HCT116 (cell line): ENCODE data around the gene MAST4. TPM values are rescaled to one million over a fixed set of nuclear protein-coding genes. Genes with fewer than 3 reads are reported as not detected.

Experiments used
- ATAC-seq: fragments of 200-7000 bp; cut with Tn5 transposase; 2 replicates; pipeline ENCODE4 v1.9.1; 2020; ENCODE audit warnings: mild to moderate bottlenecking, moderate library complexity
- BruUV-seq: library from RNA; stranded (reverse); fragments of 400-500 nt; replicated peaks from 2 replicates; lab custom pipeline; 2021; lab: Mats Ljungman, UMichigan
- CTCF ChIA-PET: fragments of 300-600 bp; sonication (Branson Sonifier 250); formaldehyde crosslinking; loops from one replicate; lab custom pipeline; 2021; ENCODE audit warnings: antibody characterized with exemption; lab: Charles Lee
- POLR2A ChIA-PET: fragments of 300-600, 350-600 bp; sonication (Branson Sonifier 250); formaldehyde crosslinking; loops from one replicate; lab custom pipeline; 2021; ENCODE audit warnings: antibody characterized with exemption; lab: Charles Lee
- RAD21 ChIA-PET, 2 experiments: fragments of 300-600 bp; sonication (Branson Sonifier 250); formaldehyde crosslinking; loops; one replicate each; lab custom pipeline; 2023; ENCODE audit warnings: low total read pairs in 2 of 2; ENCODE audit not compliant: uncharacterized antibody in 2 of 2, unreplicated experiment in 2 of 2, low non-redundant PET in 1 of 2; lab: Charles Lee
- DNase-seq: peaks from one replicate; pipeline ENCODE4 v3.0.0-alpha.2; 2010; ENCODE audit warnings: low read depth, low spot score
- H2AFZ ChIP-seq: fragments of 200-600 bp; shearing (Covaris generic), sonication (generic); 2 replicates; pipeline ENCODE4 v1.6.1; 2017; ENCODE audit warnings: low read depth, mixed run types, mixed read lengths, antibody characterized with exemption, low read length; ENCODE audit not compliant: poor library complexity, severe bottlenecking
- H3K27ac ChIP-seq: 2 replicates; pipeline ENCODE4 v1.5.1; 2012; ENCODE audit warnings: low read depth, low read length
- H3K27me3 ChIP-seq: fragments of 200-600 bp; sonication (generic); 2 replicates; pipeline ENCODE4 v1.6.1; 2016; ENCODE audit warnings: mixed run types, low read length, mixed read lengths; ENCODE audit not compliant: insufficient read depth
- H3K36me3 ChIP-seq, 2 experiments: fragments of 200-500 bp in 1 of 2; fragments of 200-600 bp in 1 of 2; sonication (Bioruptor generic) in 1 of 2; sonication (generic) in 1 of 2; 2 replicates each; pipeline versions ENCODE4 v1.5.1 to v1.6.1; 2014 to 2016; ENCODE audit warnings: low read length in 2 of 2, inconsistent platforms in 1 of 2, mixed read lengths in 1 of 2, mixed run types in 1 of 2; ENCODE audit not compliant: insufficient read depth in 2 of 2, control insufficient read depth in 1 of 2
- H3K4me1 ChIP-seq, 2 experiments: fragments of 200-600 bp in 1 of 2; sonication (generic) in 1 of 2; 2 replicates each; pipeline versions ENCODE4 v1.5.1 to v1.6.1; 2012 to 2017; ENCODE audit warnings: low read length in 2 of 2, inconsistent platforms in 1 of 2, mild to moderate bottlenecking in 1 of 2, mixed read lengths in 1 of 2, mixed run types in 1 of 2, moderate library complexity in 1 of 2; ENCODE audit not compliant: insufficient read depth in 2 of 2, control insufficient read depth in 1 of 2
- H3K4me2 ChIP-seq: fragments of 200-600 bp; sonication (generic); 2 replicates; pipeline ENCODE4 v1.6.1; 2017; ENCODE audit warnings: mixed run types, low read length, mixed read lengths
- H3K4me3 ChIP-seq, 2 experiments: fragments of 200-600 bp in 1 of 2; sonication (generic) in 1 of 2; replicated peaks in 1 of 2; 2 replicates each; pipeline ENCODE4 v1.5.1; 2011 to 2016; ENCODE audit warnings: low read length in 2 of 2, control low read depth in 1 of 2, low read depth in 1 of 2, mild to moderate bottlenecking in 1 of 2, mixed read lengths in 1 of 2, mixed run types in 1 of 2
- H3K79me2 ChIP-seq: fragments of 200-600 bp; sonication (generic); 2 replicates; pipeline ENCODE4 v1.6.1; 2017; ENCODE audit warnings: mild to moderate bottlenecking, mixed run types, low read length, moderate library complexity, mixed read lengths; ENCODE audit not compliant: insufficient read depth
- H3K9ac ChIP-seq: fragments of 200-600 bp; sonication (generic); 2 replicates; pipeline ENCODE4 v1.6.1; 2016; ENCODE audit warnings: low read length, mixed read lengths
- H3K9me2 ChIP-seq: fragments of 200-600 bp; sonication (generic), shearing (Covaris generic); 2 replicates; pipeline ENCODE4 v1.6.1; 2017; ENCODE audit warnings: mixed run types, mild to moderate bottlenecking, moderate library complexity; ENCODE audit not compliant: insufficient read depth
- H3K9me3 ChIP-seq, 2 experiments: fragments of 200-500 bp in 1 of 2; fragments of 200-600 bp in 1 of 2; sonication (Bioruptor generic) in 1 of 2; sonication (generic) in 1 of 2; 2 replicates each; pipeline ENCODE4 v1.6.1; 2014 to 2017; ENCODE audit warnings: low read length in 2 of 2, mixed read lengths in 2 of 2, inconsistent platforms in 1 of 2, low read depth in 1 of 2, mild to moderate bottlenecking in 1 of 2, mixed run types in 1 of 2, moderate library complexity in 1 of 2; ENCODE audit not compliant: control insufficient read depth in 1 of 2, insufficient read depth in 1 of 2
- H4K20me1 ChIP-seq: fragments of 200-600 bp; sonication (generic), shearing (Covaris generic); 2 replicates; pipeline ENCODE4 v1.6.1; 2017; ENCODE audit warnings: mixed run types, mild to moderate bottlenecking, moderate library complexity; ENCODE audit not compliant: insufficient read depth
- ATF3 ChIP-seq: IDR thresholded peaks from 2 replicates; pipeline ENCODE4 v1.6.1; 2012
- CBX3 ChIP-seq: IDR thresholded peaks from 2 replicates; pipeline ENCODE4 v1.6.1; 2012; ENCODE audit warnings: low read depth
- CEBPB ChIP-seq: IDR thresholded peaks from 2 replicates; pipeline ENCODE4 v1.6.1; 2012; ENCODE audit warnings: low read depth
- EGR1 ChIP-seq: IDR thresholded peaks from 2 replicates; pipeline ENCODE4 v1.6.1; 2012; ENCODE audit warnings: low read depth
- ELF1 ChIP-seq: IDR thresholded peaks from 2 replicates; pipeline ENCODE4 v1.6.1; 2012; ENCODE audit warnings: low read depth, borderline replicate concordance
- EZH2 ChIP-seq: fragments of 200-600 bp; sonication (generic); IDR thresholded peaks from 2 replicates; pipeline ENCODE4 v1.6.1; 2017; ENCODE audit warnings: antibody characterized with exemption, mixed run types
- FOSL1 ChIP-seq: IDR thresholded peaks from 2 replicates; pipeline ENCODE4 v1.6.1; 2012; ENCODE audit warnings: low read depth
- JUND ChIP-seq: IDR thresholded peaks from 2 replicates; pipeline ENCODE4 v1.6.1; 2012
- MAX ChIP-seq: IDR thresholded peaks from 2 replicates; pipeline ENCODE4 v1.6.1; 2012
- POLR2A ChIP-seq: IDR thresholded peaks from 2 replicates; pipeline ENCODE4 v1.7.0; 2011; ENCODE audit warnings: borderline replicate concordance; ENCODE audit not compliant: insufficient read depth, insufficient read length; ENCODE audit errors: extremely low read depth
- POLR2AphosphoS5 ChIP-seq: IDR thresholded peaks from 2 replicates; pipeline ENCODE4 v1.6.1; 2011; ENCODE audit warnings: mild to moderate bottlenecking, low read depth, low read length, moderate library complexity
- SIN3A ChIP-seq: IDR thresholded peaks from 2 replicates; pipeline ENCODE4 v1.6.1; 2012; ENCODE audit warnings: low read depth
- SP1 ChIP-seq: IDR thresholded peaks from 2 replicates; pipeline ENCODE4 v1.6.1; 2012; ENCODE audit warnings: low read depth
- SRF ChIP-seq: IDR thresholded peaks from 2 replicates; pipeline ENCODE4 v1.6.1; 2012; ENCODE audit warnings: low read depth
- ZBTB33 ChIP-seq: IDR thresholded peaks from 2 replicates; pipeline ENCODE4 v1.6.1; 2011; ENCODE audit warnings: mild to moderate bottlenecking, low read length, moderate library complexity; ENCODE audit not compliant: insufficient replicate concordance; ENCODE audit errors: extremely low read depth
- ZFX ChIP-seq: fragments of 450-650 bp; IDR thresholded peaks from 2 replicates; pipeline ENCODE4 v1.6.1; 2017
- ZNF274 ChIP-seq: fragments of 200-500 bp; sonication (Bioruptor generic); IDR thresholded peaks from 2 replicates; pipeline ENCODE4 v1.6.1; 2014; ENCODE audit warnings: mild to moderate bottlenecking, low read depth, low read length, inconsistent platforms
- intact Hi-C: fragments of 100-400 bp; cut with micrococcal nuclease; formaldehyde crosslinking; loops from 2 replicates; pipeline ENCODE4 v1.10.0; 2022
- total RNA-seq: library from RNA; stranded (reverse); gene quantifications from one replicate; pipeline ENCODE4 v1.2.1, GENCODE V29; 2021; ENCODE audit not compliant: unreplicated experiment

MAST4 gene
- total RNA-seq, 1 experiment from 2014 or later: 1.1 TPM

GRCh38 chr5:66793049-66793448 is 196.9 kb downstream of the MAST4 start:
- H3K36me3 ChIP-seq: no peaks in the 10 kb centered on the region
- no peak overlapping the region for H3K27ac ChIP-seq
- H3K4me2 ChIP-seq: no peak overlapping the region
- ATAC-seq (no peak), DNase-seq (no peak)
- no peaks in the 10 kb centered on the region for H3K9me3 ChIP-seq
- H2AFZ ChIP-seq: no peak overlapping the region
- no peaks in the 10 kb centered on the region for H3K4me1 ChIP-seq
- ChIA-PET CTCF (no interaction called here), POLR2A (no interaction called here), RAD21 (no interaction called here)
- no TSS peak for BruUV-seq
- H3K9me2 ChIP-seq: no peaks in the 10 kb centered on the region
- TF ChIP-seq CEBPB: no peak
- TF ChIP-seq EZH2: no peak
- TF ChIP-seq MAX: no peak
- no peak for TF ChIP-seq ATF3
- TF ChIP-seq POLR2AphosphoS5: no peak
- no peak for TF ChIP-seq EGR1
- H4K20me1 ChIP-seq: no peaks in the 10 kb centered on the region
- no peak overlapping the region for H3K9ac ChIP-seq
- peaks cover 10% of the 10 kb centered on the region; the same call in 1 of the 2 replicates for H3K27me3 ChIP-seq
- intact Hi-C loops: no loop called here
- H3K4me3 ChIP-seq: no peak overlapping the region
- H3K79me2 ChIP-seq: no peaks in the 10 kb centered on the region

- Histone ChIP-seq H3K27me3 (peaks cover 27% of the 10 kb centered on the region; the same call in 1 of the 2 replicates), H2AFZ (no peak overlapping the region), H3K9me2 (no peaks in the 10 kb centered on the region), H3K4me2 (no peak overlapping the region), H3K9ac (no peak overlapping the region), H3K36me3 (no peaks in the 10 kb centered on the region), H3K79me2 (no peaks in the 10 kb centered on the region), H3K4me1 (no peaks in the 10 kb centered on the region), H4K20me1 (no peaks in the 10 kb centered on the region), H3K9me3 (no peaks in the 10 kb centered on the region), H3K4me3 (no peak overlapping the region), H3K27ac (no peak overlapping the region)
- intact Hi-C loops: no loop called here
- no peak for TF ChIP-seq MAX
- no peak for TF ChIP-seq EZH2
- TF ChIP-seq SIN3A: no peak
- no peak for TF ChIP-seq POLR2AphosphoS5
- TF ChIP-seq ZNF274: no peak
- TF ChIP-seq SRF: no peak
- TF ChIP-seq ELF1: no peak
- no peak for TF ChIP-seq CBX3
- TF ChIP-seq ZFX: no peak
- TF ChIP-seq SP1: no peak
- TF ChIP-seq JUND: no peak
- no peak for TF ChIP-seq ZBTB33
- no peak for TF ChIP-seq FOSL1
- TF ChIP-seq CEBPB: no peak
- no peak for TF ChIP-seq POLR2A
- ChIA-PET RAD21 (no interaction called here), POLR2A (no interaction called here), CTCF (interaction anchor here (0.8 to 3.2 kb wide), 4 partner anchors 12 to 489 kb away, joined by 3 to 14 read pairs (median 3); no protein-coding TSS in a partner anchor)
- ATAC-seq (no peak), DNase-seq (no peak)
- BruUV-seq: no TSS peak
Observed at GRCh38 chr5:66795682-66796081, 199.5 kb downstream of the MAST4 start.
